ENCODE results near the gene SRP68. TPM values are rescaled to one million over a fixed set of nuclear protein-coding genes. Genes with fewer than 3 reads are reported as not detected.
"Not testable (repeated sequence)": the region's sequence is repeated elsewhere in the genome, so short reads cannot be mapped to it uniquely, and the experiment has no call there.

The SRP68 gene
- total RNA-seq, 2 donors from 2014 or later, result 80.4 to 89.2 TPM

DNA sequence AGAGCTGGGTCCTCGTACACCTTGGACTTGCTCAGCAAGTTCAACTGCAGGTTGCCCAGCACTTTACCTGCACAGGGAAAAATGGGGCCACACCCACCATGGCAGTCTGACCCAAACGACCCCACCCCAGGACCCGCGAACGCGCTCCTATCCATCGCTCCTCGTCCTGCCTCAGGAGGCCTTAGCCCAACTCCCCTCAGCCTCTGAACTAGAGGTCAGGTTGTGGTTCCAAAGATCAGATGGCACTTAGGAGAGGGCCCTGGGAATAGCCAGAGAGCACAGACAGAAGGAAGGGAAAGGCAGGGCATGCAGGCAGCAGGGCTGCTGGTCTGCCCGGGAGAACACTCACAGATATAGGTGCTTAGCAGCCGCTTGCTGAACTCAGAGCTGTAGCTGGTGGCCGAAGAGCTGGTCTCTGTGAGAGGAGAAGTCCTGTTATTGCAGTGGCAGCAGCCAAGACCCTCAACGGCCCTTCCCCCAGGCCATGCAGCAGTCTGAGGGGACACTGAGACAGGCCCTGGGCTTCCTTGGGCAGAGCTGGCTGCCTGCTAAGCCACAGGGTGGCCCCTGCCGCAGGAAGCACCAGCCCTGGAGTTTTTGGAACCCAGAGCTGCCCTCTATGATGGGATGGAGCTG is 13.5 kb upstream of the SRP68 start:
- no peaks in the 10 kb centered on the region for H3K9me3 ChIP-seq (ENCODE audit: control insufficient read depth, low read length, poor library complexity, severe bottlenecking)
- peaks cover 2% of the 10 kb centered on the region for H3K36me3 Mint-ChIP-seq (ENCODE audit: low read depth)
- no peak overlapping the region for H3K27ac Mint-ChIP-seq
- no peak for ATAC-seq
- no peaks in the 10 kb centered on the region for H3K4me1 Mint-ChIP-seq
- H3K27me3 Mint-ChIP-seq, result no peaks in the 10 kb centered on the region
- no peak for DNase-seq
- no peak overlapping the region for H3K4me3 Mint-ChIP-seq

DNA sequence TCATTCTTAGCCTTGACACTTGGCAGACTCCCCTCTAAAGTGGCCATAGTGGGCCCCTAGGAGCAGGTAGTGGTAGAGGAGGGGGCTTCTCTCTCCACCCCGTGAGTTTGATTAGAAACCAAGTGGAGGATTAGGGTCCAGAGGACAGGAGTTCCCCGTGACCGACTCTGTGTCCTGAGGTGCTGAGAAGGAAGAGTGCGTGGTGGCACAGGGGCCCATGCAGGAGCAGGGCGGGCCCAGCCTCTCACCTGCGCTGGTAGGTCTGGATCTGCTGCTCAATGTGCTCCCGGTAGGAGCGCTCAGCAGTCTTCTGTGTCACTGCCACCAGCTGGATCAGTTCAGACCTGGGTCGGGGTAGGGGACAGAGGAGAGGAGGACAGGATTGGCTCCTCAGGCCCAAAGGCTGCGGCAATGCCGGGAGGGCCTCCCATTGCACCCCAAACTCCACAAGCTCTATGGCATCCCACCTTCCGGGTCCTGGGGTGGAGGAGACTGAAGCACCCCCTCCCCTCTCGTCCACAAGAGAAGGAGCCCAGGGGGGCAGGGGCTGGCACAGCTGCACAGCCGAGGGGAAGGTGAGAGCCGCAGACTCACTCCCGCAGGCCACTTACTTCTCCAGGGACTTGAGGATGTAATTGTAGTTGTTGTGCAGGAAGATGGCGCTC is 12.9 kb upstream of the SRP68 start:
- peaks cover 2% of the 10 kb centered on the region for H3K36me3 Mint-ChIP-seq (ENCODE audit: low read depth)
- peak overlapping the region; percentile 9 for H3K27ac Mint-ChIP-seq
- H3K27me3 Mint-ChIP-seq, result no peaks in the 10 kb centered on the region

DNA sequence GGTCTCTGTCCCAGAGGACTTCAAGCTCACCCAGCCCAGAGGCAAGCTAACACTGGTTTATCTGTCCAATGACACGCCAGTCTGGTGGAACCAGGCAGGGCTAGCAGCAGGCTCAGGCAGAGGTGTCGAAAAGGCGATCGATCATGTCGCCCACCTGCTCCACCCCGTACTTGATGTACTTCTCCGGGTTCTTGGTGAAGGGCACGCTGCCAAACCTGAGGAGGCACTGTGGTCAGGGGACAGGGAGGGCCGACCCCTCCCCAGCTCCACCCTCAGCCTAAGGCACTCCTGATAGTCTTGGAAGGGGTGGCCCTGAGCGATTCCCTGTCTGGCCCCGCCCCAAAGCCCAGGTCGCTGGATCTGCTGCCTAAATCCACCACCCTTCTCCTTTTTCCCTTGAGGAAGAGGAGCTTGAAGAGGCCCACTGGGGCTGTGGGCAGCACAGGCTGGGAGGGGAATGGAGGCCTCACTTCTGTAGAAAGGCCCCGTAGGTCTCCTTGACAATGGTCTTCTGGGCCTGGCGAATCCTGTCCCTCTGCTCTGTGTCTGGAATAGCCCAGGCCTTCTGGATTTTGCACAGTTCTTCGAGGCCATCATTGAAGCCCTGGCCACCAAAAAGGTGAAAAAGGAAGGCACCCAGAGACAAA is 11.3 kb upstream of the SRP68 start:
- no peaks in the 10 kb centered on the region for H3K9me3 ChIP-seq (ENCODE audit: control insufficient read depth, low read length, poor library complexity, severe bottlenecking)
- H3K4me3 Mint-ChIP-seq, result no peak overlapping the region
- H3K4me1 Mint-ChIP-seq, result peaks cover 2% of the 10 kb centered on the region
- ATAC-seq (no peak), DNase-seq (no peak)
- peaks cover 2% of the 10 kb centered on the region for H3K36me3 Mint-ChIP-seq (ENCODE audit: low read depth)
- H3K27ac Mint-ChIP-seq, result no peak overlapping the region
- peaks cover 2% of the 10 kb centered on the region for H3K27me3 Mint-ChIP-seq

More for the DNA sequence above, 12.9 kb upstream of the SRP68 start:
- DNase-seq, result no peak
- no peaks in the 10 kb centered on the region for H3K4me1 Mint-ChIP-seq
- no peaks in the 10 kb centered on the region for H3K9me3 ChIP-seq (ENCODE audit: control insufficient read depth, low read length, poor library complexity, severe bottlenecking)
- no peak for ATAC-seq
- no peak overlapping the region for H3K4me3 Mint-ChIP-seq

DNA sequence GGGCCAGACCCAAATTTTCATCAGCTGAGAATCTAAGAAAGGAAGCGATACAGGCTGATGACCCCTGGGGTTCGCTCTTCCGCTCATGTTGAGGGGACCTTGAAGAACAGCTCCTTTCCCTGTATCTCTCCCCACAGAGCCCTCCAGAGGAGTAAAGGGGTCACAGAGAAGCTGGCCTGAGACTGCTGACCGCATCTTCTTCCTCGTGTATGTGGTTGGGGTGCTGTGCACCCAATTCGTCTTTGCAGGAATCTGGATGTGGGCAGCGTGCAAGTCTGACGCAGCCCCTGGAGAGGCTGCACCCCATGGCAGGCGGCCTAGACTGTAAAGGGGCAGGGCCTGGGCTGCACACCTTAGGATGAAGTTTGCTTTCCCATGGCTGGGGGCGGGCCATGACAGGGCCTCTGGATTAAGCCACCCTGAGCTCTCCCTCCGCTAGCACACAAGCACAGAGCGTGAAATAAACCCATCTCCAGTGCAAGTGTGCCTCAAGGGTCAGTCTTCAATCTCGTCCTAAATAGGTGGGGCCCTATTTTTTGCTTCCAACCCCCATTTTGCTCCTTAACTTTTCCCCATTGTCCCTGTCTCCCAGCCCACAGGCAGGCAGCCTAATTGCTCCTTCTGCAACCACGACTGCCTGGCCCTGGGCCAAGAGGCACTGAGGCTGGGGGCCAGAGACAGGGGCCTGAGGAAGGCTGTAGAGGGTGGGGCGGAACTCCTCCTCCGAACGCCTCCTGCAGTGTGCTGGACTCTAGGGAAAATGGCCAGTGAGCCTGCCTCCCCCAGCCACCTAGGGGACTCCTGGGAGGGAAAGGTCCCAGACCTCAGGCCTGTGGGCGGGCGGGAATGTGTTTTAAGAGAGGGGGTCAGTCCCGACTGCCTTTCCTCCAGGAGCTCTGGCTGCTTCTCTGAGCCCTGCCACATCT is 10.3 kb upstream of the SRP68 start:
- ATAC-seq, result no peak
- Mint-ChIP-seq H3K4me3 (no peak overlapping the region), H3K27ac (no peak overlapping the region), H3K4me1 (peaks cover 2% of the 10 kb centered on the region), H3K27me3 (peaks cover 6% of the 10 kb centered on the region), H3K36me3 (ENCODE audit: low read depth) (no peaks in the 10 kb centered on the region)
- no peaks in the 10 kb centered on the region for H3K9me3 ChIP-seq (ENCODE audit: control insufficient read depth, low read length, poor library complexity, severe bottlenecking)
- no peak for DNase-seq

DNA sequence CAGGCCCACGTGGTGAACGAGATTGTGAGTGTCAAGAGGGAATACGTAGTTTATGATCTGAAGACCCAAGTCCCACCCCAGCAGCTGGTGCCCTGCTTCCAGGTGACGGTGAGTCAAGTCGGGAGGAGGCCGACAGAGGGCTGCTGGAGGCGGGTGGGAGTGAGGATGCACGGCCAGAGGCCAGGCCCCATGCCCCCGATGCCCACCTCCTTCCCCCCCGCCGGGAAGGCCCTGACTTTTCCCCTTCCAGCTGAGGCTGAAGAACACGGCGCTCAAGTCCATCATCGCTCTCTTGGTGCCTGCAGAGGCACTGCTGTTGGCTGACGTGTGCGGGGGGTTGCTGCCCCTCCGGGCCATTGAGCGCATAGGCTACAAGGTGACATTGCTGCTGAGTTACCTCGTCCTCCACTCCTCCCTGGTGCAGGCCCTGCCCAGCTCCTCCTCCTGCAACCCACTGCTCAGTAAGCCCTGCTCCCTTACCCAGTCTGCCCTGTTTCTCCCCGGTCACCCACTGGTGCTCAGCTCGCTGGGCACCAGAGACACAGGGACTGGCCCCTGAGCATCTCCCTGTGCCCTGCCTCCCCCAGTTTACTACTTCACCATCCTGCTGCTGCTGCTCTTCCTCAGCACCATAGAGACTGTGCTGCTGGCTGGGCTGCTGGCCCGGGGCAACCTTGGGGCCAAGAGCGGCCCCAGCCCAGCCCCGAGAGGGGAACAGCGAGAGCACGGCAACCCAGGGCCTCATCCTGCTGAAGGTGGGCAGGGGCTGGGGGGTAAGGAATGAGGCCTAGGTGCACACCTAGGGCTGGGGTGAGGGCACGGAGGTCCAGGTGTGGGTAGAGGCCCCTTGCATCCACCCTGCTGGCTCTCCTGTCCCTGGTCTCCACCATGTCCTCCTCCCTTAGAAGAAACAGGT is 9.2 kb upstream of the SRP68 start:
- Mint-ChIP-seq H3K4me1 (peaks cover 11% of the 10 kb centered on the region), H3K4me3 (no peak overlapping the region), H3K36me3 (ENCODE audit: low read depth) (peaks cover 3% of the 10 kb centered on the region), H3K27ac (no peak overlapping the region), H3K27me3 (peaks cover 16% of the 10 kb centered on the region)
- ATAC-seq (no peak), DNase-seq (no peak)
- no peaks in the 10 kb centered on the region for H3K9me3 ChIP-seq (ENCODE audit: control insufficient read depth, low read length, poor library complexity, severe bottlenecking)

DNA sequence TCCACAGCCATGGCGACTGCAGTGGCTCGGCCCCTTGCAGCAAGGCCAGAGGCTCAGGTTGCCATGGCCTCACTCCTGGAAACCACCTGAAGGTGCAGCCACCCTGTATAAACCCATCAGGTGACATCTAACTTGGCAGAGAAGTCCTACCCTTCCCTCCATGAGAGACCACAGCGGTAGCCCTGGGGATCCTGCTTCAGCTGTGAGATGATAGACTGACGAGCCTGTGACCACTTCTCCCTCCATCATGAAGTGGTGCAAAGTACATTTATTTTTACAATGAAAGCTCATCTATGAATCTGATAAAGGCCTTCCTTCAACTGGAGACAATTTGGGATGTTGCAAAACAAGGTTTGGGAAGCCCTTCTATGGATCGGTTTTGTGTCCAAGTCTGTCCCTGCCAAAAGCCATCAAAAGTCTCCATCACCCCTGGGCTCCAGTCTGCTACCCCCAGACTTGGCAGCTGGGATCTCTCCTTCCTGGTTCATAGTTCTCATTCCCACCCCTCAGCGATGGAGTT is 8.5 kb upstream of the SRP68 start:
- no peaks in the 10 kb centered on the region for H3K9me3 ChIP-seq (ENCODE audit: control insufficient read depth, low read length, poor library complexity, severe bottlenecking)
- peaks cover 19% of the 10 kb centered on the region for H3K27me3 Mint-ChIP-seq
- DNase-seq (no peak), ATAC-seq (no peak)
- H3K27ac Mint-ChIP-seq, result no peak overlapping the region
- peaks cover 13% of the 10 kb centered on the region for H3K4me1 Mint-ChIP-seq
- H3K36me3 Mint-ChIP-seq (ENCODE audit: low read depth), result peaks cover 3% of the 10 kb centered on the region
- no peak overlapping the region for H3K4me3 Mint-ChIP-seq

DNA sequence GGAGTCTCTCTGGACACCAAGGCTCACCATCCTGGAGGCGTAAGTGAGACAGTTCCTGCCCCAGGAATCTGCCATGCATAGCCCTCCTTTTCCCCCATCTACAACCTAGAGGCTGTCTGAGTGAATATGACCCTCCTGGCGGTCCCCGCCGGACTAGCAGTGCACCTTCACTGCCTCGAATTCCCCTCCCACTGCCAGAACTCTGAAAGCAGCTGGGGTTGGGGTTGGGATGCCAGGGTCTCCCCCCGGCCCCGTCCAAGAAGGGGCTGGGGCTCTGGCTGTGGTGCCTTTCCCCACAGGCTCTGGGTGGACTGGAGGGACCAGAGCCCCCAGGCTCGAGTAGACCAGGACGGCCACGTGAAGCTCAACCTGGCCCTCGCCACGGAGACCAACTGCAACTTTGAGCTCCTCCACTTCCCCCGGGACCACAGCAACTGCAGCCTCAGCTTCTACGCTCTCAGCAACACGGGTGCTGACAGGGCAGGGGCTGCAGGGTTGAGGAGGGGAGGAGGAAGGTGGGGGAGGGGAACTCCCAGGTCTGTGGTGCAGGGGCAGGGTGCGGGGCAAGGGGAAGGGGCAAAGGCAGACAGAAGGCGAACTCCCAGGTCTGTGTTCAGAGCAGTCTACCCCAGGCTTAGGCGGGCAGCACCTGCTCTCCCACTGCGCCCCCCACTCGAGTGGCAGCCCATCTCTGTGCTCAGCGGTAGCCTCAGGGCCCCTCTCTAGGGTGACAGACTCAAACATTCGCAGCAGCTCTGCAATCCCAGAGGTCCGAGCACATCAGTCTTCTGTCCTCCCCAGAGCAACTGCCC is 7.8 kb upstream of the SRP68 start:
- Mint-ChIP-seq H3K4me3 (no peak overlapping the region), H3K27ac (no peak overlapping the region), H3K4me1 (peaks cover 15% of the 10 kb centered on the region), H3K27me3 (peaks cover 26% of the 10 kb centered on the region), H3K36me3 (ENCODE audit: low read depth) (peaks cover 3% of the 10 kb centered on the region)
- no peaks in the 10 kb centered on the region for H3K9me3 ChIP-seq (ENCODE audit: control insufficient read depth, low read length, poor library complexity, severe bottlenecking)
- ATAC-seq, result peak; percentile 26
- no peak for DNase-seq

DNA sequence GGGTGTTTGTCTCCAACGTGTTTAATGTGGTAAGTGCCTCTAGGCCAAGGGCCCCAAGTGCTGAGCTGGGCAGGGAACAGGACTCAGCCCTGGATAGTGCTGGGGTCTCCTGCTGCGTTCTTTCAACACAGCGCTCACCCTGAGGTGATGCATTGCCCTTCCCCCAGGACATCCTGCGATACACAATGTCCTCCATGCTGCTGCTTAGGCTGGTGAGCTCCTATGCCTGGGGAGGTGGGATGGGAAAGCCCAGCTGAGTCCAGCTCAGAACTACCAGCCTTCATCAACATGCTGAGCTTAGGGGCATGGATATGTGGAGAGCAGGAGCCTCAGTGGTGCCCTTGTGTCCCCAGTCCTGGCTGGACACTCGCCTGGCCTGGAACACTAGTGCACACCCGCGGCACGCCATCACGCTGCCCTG is 7.2 kb upstream of the SRP68 start:
- DNase-seq, result no peak
- H3K4me3 Mint-ChIP-seq, result peak overlapping the region; percentile 50
- ATAC-seq, result no peak
- H3K4me1 Mint-ChIP-seq, result peaks cover 18% of the 10 kb centered on the region
- no peak overlapping the region for H3K27ac Mint-ChIP-seq
- no peaks in the 10 kb centered on the region for H3K9me3 ChIP-seq (ENCODE audit: control insufficient read depth, low read length, poor library complexity, severe bottlenecking)
- peaks cover 7% of the 10 kb centered on the region for H3K36me3 Mint-ChIP-seq (ENCODE audit: low read depth)
- H3K27me3 Mint-ChIP-seq, result peaks cover 32% of the 10 kb centered on the region

DNA sequence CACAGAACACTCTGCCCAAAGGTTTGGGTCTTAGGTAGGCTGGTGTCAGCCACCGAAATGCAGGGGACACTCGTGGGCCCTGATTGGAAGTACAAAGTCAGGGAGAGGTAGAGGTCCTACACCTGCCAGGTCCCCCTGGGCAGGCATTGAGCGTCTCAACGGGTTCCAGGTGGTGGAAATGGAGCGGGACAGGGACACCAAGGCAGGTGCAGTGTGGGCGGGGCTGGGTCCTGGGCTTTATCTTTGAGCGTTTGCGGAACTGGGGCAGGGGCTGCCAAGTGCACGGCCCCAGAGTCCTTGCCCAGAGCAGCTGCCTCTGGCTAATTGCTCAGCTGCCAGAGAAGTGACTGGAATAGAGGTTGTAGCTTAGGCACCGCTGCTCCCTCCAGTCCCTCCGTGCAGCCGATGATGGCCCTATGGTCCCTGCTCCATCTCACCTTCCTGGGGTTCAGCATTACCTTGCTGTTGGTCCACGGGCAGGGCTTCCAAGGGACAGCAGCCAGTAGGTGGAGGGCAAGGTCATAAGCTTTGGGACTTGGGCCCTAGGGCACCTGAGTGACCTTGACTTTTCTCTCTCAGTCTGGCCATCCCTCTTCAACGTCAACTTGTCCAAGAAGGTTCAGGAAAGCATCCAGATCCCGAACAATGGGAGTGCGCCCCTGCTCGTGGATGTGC is 6.7 kb upstream of the SRP68 start, which contains the start of gene ZACN:
Gene ZACN (plus strand): TSS at position 323 of the 675 bp plus-strand sequence. CDS start 83 bp downstream, at position 406.
- Mint-ChIP-seq H3K36me3 (ENCODE audit: low read depth) (peaks cover 7% of the 10 kb centered on the region), H3K27me3 (peaks cover 32% of the 10 kb centered on the region), H3K4me3 (peak within 1 kb of the TSS; percentile 50), H3K4me1 (peaks cover 18% of the 10 kb centered on the region), H3K27ac (no peak within 1 kb of the TSS)
- ATAC-seq (no peak), DNase-seq (no peak)
- no peaks in the 10 kb centered on the region for H3K9me3 ChIP-seq (ENCODE audit: control insufficient read depth, low read length, poor library complexity, severe bottlenecking)

DNA sequence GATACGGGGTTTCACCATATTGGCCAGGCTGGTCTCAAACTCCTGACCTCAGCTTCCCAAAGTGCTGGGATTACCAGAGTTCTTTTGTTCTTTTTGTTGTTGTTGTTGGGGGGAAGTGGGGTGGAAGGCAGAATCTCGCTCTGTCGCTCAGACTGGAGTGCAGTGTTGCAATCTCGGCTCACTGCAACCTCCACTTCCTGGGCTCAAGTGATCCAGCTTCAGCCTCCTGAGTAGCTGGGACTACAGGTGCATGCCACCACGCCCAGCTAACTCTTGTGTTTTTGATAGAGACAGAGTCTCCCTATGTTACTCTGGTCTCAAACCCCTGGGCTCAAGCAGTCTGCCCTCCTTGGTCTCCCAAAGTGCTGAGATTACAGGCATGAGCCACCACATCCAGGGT is 6.1 kb upstream of the SRP68 start:
- Mint-ChIP-seq H3K27me3 (peaks cover 36% of the 10 kb centered on the region), H3K4me1 (peaks cover 18% of the 10 kb centered on the region)
- H3K36me3 Mint-ChIP-seq (ENCODE audit: low read depth); H3K27ac Mint-ChIP-seq; H3K9me3 ChIP-seq (ENCODE audit: control insufficient read depth, low read length, poor library complexity, severe bottlenecking); DNase-seq; ATAC-seq; H3K4me3 Mint-ChIP-seq: not testable (repeated sequence)

DNA sequence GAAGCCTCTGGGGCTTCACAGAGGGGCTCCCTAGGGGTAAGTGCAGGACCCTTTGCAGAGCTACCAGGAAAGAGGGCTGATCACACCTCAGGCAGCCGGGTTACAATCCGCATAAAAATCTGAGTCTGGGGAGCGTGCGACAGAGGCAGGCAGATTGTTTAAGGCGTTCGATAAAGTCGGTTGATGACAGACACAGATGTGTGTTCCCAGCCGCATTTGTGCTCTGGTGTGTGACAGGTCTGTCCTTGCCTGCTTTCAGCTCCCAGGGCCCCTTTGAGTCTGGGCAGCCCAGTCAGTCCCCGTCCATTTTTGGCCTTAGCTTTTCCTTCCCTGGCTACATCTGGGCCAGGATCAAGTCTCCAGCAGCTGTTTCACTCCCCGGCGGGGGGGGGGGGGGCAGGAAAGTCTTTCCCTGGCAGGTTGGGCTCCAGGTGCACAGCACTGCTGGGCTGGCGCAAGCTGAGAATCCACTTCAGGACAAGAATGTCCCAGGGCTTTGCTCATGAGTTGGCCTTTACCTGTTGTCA is 5.3 kb upstream of the SRP68 start:
- no peak overlapping the region for H3K27ac Mint-ChIP-seq
- H3K9me3 ChIP-seq (ENCODE audit: control insufficient read depth, low read length, poor library complexity, severe bottlenecking), result no peaks in the 10 kb centered on the region
- peaks cover 7% of the 10 kb centered on the region for H3K36me3 Mint-ChIP-seq (ENCODE audit: low read depth)
- H3K4me1 Mint-ChIP-seq, result peaks cover 18% of the 10 kb centered on the region
- ATAC-seq, result no peak
- peaks cover 36% of the 10 kb centered on the region for H3K27me3 Mint-ChIP-seq
- no peak for DNase-seq
- no peak overlapping the region for H3K4me3 Mint-ChIP-seq
